Progenitor cell of endocrine pancreas (in vitro differentiated cells): ENCODE measurements around the gene BIN1. TPM values are rescaled to one million over a fixed set of nuclear protein-coding genes. Genes with fewer than 3 reads are reported as not detected.

ENCODE experiments used
- DNase-seq: peaks from one replicate; pipeline ENCODE4 v3.0.0; 2021; ENCODE audit warnings: low spot score; ENCODE audit not compliant: unreplicated experiment
- H3K27ac Mint-ChIP-seq: 2 replicates; pipeline ENCODE4 v1.8.0; 2021; ENCODE audit warnings: mild to moderate bottlenecking, moderate library complexity, mixed read lengths
- H3K27me3 Mint-ChIP-seq: 2 replicates; pipeline ENCODE4 v1.8.0; 2021; ENCODE audit warnings: mixed read lengths
- H3K36me3 Mint-ChIP-seq: 2 replicates; pipeline ENCODE4 v1.8.0; 2022; ENCODE audit warnings: mixed read lengths; ENCODE audit not compliant: insufficient read depth
- H3K4me1 Mint-ChIP-seq: 2 replicates; pipeline ENCODE4 v1.8.0; 2021; ENCODE audit warnings: low read depth, mixed read lengths
- H3K4me3 Mint-ChIP-seq: 2 replicates; pipeline ENCODE4 v1.8.0; 2021; ENCODE audit warnings: low read depth, mild to moderate bottlenecking, moderate library complexity, mixed read lengths
- H3K9me3 Mint-ChIP-seq: 2 replicates; pipeline ENCODE4 v1.8.0; 2021; ENCODE audit warnings: low read depth, mixed read lengths
- total RNA-seq: library from RNA; stranded (reverse); gene quantifications from 2 replicates; pipeline ENCODE4 v1.2.1, GENCODE V29; 2021
- TF ChIP-seq, protein P1 (sequence below): fragments of 200-600 bp; sonication (generic); IDR thresholded peaks from one replicate; pipeline ENCODE4 v1.5.0; 2021; ENCODE audit warnings: antibody characterized with exemption, mild to moderate bottlenecking; ENCODE audit not compliant: unreplicated experiment

The BIN1 gene
- total RNA-seq, 1 donor from 2014 or later = 66.0 TPM

DNA sequence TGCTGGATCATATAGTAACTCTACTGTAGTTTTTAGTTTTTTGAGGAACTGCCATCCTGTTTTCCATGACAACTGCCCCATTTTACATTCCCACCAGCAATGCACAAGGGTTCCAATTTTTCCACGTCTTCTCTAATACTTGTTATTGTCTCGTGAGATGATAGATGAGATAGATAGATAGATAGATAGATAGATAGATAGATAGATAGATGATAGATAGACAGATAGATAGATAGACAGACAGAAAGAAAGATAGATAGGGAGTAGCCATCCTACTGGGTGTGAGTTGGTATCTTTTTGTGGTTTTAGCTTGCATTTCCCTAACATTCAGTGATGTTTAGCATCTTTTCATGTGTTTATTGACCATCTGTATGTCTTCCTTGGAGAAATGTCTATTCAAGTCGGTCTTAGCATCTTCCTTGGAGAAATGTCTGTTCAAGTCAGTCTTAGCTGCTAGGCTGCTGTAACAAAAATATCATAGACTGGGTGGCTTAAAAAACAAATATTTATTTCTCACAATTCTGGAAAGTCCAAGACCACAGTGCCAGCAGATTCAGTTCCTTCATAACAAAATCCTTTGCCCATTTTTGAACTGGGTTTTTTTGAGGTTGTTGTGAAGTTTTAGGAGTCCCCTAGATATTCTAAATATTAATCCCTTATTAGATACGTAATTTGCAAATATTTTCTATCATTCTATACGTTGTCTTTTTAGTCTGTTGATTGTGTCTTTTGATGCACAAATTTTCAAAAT lies 98.5 kb downstream of the BIN1 start:
- H3K4me3 Mint-ChIP-seq = no peak overlapping the region
- TF ChIP-seq, protein P1, sequence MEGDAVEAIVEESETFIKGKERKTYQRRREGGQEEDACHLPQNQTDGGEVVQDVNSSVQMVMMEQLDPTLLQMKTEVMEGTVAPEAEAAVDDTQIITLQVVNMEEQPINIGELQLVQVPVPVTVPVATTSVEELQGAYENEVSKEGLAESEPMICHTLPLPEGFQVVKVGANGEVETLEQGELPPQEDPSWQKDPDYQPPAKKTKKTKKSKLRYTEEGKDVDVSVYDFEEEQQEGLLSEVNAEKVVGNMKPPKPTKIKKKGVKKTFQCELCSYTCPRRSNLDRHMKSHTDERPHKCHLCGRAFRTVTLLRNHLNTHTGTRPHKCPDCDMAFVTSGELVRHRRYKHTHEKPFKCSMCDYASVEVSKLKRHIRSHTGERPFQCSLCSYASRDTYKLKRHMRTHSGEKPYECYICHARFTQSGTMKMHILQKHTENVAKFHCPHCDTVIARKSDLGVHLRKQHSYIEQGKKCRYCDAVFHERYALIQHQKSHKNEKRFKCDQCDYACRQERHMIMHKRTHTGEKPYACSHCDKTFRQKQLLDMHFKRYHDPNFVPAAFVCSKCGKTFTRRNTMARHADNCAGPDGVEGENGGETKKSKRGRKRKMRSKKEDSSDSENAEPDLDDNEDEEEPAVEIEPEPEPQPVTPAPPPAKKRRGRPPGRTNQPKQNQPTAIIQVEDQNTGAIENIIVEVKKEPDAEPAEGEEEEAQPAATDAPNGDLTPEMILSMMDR = no peak
- peaks cover 9% of the 10 kb centered on the region for H3K4me1 Mint-ChIP-seq
- DNase-seq = no peak
- no peak overlapping the region for H3K27ac Mint-ChIP-seq
- no peaks in the 10 kb centered on the region for H3K9me3 Mint-ChIP-seq
- no peaks in the 10 kb centered on the region for H3K36me3 Mint-ChIP-seq
- H3K27me3 Mint-ChIP-seq = peaks cover 7% of the 10 kb centered on the region

DNA sequence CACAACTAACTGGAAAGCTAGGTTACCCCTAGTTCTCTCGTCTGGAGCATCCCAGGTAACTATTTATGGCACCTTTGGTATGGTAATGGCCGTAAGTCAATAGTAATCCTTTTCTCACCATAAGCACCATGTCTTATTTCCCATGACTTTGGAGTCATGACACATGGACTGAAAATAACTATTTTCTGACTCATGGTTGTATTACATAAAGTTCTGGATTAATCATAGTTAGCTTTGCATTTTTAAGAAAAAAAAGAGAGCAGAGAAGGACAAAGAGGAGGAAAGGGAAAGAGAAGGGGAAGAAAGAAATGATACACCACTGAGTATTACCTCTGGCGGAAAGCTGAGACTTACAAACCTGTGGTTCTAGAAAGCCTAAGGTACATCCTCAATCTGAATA lies 99.3 kb downstream of the BIN1 start:
- no peak overlapping the region for H3K27ac Mint-ChIP-seq
- H3K9me3 Mint-ChIP-seq = no peaks in the 10 kb centered on the region
- H3K27me3 Mint-ChIP-seq = peaks cover 2% of the 10 kb centered on the region
- no peaks in the 10 kb centered on the region for H3K36me3 Mint-ChIP-seq
- no peak overlapping the region for H3K4me3 Mint-ChIP-seq
- TF ChIP-seq, protein P1 = no peak
- H3K4me1 Mint-ChIP-seq = peaks cover 8% of the 10 kb centered on the region
- DNase-seq = no peak

DNA sequence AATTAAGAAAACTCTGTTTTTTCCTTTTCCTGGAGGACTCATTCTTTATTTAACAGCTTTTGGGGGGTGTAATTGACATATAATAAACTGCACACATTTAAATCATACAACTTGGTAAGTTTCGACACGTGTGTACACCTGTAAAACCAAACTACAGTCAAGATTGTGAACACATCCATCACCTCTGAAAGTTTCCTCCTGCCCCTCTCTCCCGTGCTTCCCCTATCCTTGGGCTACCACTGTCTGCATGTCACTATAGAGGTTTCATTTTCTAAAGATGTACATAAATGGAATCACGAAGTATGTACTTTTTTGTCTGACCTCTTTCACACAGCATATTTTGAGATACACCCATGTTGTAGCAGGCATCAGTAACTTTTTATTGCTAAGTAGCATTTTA lies 100.0 kb downstream of the BIN1 start:
- no peak for DNase-seq
- H3K4me1 Mint-ChIP-seq = peaks cover 8% of the 10 kb centered on the region
- no peak overlapping the region for H3K4me3 Mint-ChIP-seq
- TF ChIP-seq, protein P1 = no peak
- no peaks in the 10 kb centered on the region for H3K9me3 Mint-ChIP-seq
- no peak overlapping the region for H3K27ac Mint-ChIP-seq
- H3K27me3 Mint-ChIP-seq = no peaks in the 10 kb centered on the region
- H3K36me3 Mint-ChIP-seq = no peaks in the 10 kb centered on the region

DNA sequence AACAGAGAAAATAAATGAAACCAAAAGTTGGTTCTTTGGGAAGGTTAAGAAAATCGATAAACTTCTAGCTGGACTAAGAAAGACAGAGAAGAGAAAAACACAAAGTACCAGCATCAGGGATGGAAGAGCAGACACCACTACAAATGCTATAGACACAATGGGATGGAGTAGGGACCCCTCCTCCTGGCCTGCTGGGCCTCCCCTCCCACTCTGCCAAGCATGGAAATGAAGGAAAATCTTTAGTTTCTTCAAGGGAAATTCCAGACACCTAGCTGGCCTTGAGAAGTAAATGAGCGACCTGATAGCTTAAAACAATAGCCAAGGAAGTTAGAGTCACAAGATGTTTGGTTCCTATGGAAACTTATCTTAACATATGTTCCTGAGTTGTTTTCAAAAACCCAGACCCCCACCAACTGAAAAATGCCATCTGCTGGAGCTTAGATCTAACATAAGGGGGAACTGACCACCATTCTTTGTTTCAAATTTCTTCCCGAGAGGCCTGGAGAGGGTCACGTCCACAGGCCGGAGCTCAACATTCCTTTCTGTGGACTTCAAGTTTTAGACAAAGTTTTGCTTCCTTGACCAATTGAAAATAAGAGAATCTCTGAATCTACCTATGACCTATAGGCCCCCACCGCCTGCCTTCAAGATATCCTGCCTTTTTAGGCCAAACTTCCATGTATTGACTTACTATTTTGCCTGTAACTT lies 101.9 kb downstream of the BIN1 start:
- Mint-ChIP-seq H3K4me3 (no peak overlapping the region), H3K27me3 (no peaks in the 10 kb centered on the region), H3K27ac (no peak overlapping the region), H3K4me1 (peaks cover 8% of the 10 kb centered on the region), H3K36me3 (no peaks in the 10 kb centered on the region), H3K9me3 (no peaks in the 10 kb centered on the region)
- DNase-seq = no peak
- TF ChIP-seq, protein P1 = no peak

DNA sequence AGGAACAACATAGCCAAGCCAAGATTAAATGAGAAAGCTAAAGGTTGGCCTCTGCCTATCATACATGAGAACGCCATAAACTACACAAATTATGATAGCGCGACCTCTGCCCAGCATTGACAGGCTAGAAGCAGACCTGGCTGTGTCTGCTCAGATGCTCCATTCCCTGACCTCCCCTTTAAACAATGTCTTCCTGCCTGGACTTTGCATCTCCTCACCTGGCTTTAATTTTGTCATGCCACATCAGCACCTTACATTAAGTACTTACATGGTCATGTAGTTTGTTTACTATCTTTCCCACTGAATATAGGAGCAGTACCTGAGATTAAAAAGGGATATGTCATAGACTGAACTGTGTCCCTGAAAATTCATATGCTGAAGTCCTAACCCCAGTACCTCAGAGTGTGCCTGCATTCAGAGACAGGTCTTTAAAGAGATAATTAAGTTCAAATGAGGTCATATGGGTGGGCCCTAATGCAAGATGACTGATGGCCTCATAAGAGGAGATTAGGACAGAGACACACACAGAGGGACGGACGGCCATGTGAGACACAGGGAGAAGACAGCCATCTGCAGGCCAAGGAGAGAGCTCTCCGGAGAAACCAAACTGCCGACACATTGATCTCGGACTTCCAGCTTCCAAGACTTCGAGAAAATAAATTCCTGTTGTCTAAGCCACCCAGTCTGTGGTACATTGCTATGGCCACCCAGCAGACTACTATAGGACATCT lies 103.7 kb downstream of the BIN1 start:
- Mint-ChIP-seq H3K27me3 (no peaks in the 10 kb centered on the region), H3K36me3 (no peaks in the 10 kb centered on the region), H3K9me3 (no peaks in the 10 kb centered on the region), H3K4me1 (peaks cover 8% of the 10 kb centered on the region), H3K4me3 (no peak overlapping the region), H3K27ac (no peak overlapping the region)
- TF ChIP-seq, protein P1 = no peak
- DNase-seq = no peak
